Left forelimb (tissue), 1 donor: Measurements from ENCODE around the gene HAUS6.
A peak's percentile ranks its signal among the peaks of the same experiment; 100 is the strongest.
"Not testable (repeated sequence)": the region's sequence is repeated elsewhere in the genome, so short reads cannot be mapped to it uniquely, and the experiment has no call there.

Experiments
- DNase-seq: peaks from one replicate; pipeline ENCODE4 v3.0.0-alpha.2; 2018; ENCODE audit warnings: low spot score

HAUS6 gene

DNA sequence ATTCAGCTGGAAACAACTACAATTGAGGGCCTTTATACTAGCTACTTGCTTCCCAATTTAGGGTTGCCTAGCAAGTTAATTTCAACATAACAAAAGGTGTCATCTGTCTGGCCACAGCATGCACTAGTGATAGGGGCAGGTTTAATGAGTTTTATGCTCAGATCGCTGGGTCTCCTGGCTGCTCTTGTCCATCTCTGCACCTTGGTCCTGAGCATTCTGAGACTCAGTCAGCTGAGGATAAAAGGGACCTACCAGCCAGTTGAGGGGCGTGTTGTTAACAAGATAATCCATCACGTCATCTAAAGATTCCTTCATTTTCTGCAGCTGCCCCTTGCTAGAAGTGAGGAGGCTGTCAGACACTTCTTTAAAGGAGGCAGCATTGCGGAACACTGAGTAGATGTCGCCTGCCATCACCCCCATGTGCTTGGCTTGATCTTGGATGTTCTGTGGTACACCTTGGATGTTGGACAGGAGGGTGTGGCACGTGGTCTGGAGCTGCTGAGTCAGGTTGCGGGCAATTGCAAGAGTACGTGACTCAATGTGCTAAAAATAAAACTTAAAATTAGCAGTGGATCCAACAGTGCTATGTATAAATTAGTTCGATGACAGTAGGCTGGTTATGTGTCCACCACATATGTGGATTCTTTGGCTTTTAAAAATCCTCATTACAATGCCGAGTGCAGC, 13.5 kb upstream of the HAUS6 start:
- no peak for DNase-seq

DNA sequence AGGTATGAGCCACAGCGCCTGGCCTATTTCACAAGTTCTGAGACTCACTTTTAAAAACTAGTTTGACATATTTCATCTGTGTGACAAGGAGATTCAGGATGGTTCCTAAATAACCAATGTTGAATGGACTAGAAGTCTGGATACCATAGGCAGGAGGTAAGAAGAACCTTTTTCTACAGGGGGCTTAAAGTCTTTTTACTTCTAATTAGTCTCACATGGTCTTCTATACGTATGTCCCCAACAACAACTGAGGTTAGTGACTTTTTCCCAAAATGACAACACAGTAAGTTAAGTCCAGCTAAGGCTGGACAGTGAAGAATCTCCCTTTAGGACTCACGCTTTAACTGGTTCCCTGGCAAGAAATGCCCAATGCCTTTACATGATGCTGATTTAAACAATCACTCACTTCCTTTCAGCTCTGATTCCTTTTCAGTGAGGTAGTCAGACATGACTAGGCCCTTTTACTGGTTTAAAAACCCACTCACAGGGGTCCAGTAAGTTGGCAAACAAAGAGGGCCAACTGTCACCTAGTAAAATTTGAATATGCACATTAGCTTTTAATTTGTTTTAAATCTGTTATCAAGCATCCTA, 12.1 kb upstream of the HAUS6 start:
- DNase-seq: no peak

- no peak for DNase-seq
Measured at GRCh38 chr9:19113964-19114679, 11.4 kb upstream of the HAUS6 start.

DNA sequence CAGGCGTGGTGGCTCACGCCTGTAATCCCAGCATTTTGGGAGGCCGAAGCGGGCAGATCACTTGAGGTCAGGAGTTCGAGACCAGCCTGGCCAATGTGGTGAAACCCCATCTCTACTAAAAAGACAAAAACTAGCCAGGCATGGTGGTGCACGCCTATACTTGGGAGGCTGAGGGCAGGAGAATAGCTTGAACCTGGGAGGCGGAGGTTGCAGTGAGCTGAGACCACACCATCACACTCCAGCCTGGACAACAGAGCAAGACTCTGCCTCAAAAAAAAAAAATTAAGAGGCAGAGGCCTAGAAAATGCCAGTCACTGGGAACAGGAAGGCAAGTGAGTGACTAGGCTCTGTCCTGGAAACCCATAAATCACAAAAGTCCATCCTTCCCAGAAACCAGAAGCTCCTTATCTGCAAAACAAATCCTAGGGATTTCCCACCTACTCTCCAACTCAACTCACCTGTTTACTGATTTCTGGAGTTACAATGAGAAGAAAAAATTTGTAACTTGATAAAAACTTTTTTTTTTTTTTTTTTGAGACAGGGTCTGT, 10.4 kb upstream of the HAUS6 start:
- DNase-seq: not testable (repeated sequence)

GRCh38 chr9:19108038-19108437, 5.3 kb upstream of the HAUS6 start:
- DNase-seq: no peak

GRCh38 chr9:19104515-19105282, 2.0 kb upstream of the HAUS6 start:
- no peak for DNase-seq

- no peak for DNase-seq
Measured at GRCh38 chr9:19102181-19102630, 498 bp downstream of the HAUS6 start.

GRCh38 chr9:19101203-19101602, 1.5 kb downstream of the HAUS6 start:
- DNase-seq: no peak

- DNase-seq: not testable (repeated sequence)
Measured at GRCh38 chr9:19097431-19097830, 5.3 kb downstream of the HAUS6 start.

DNA sequence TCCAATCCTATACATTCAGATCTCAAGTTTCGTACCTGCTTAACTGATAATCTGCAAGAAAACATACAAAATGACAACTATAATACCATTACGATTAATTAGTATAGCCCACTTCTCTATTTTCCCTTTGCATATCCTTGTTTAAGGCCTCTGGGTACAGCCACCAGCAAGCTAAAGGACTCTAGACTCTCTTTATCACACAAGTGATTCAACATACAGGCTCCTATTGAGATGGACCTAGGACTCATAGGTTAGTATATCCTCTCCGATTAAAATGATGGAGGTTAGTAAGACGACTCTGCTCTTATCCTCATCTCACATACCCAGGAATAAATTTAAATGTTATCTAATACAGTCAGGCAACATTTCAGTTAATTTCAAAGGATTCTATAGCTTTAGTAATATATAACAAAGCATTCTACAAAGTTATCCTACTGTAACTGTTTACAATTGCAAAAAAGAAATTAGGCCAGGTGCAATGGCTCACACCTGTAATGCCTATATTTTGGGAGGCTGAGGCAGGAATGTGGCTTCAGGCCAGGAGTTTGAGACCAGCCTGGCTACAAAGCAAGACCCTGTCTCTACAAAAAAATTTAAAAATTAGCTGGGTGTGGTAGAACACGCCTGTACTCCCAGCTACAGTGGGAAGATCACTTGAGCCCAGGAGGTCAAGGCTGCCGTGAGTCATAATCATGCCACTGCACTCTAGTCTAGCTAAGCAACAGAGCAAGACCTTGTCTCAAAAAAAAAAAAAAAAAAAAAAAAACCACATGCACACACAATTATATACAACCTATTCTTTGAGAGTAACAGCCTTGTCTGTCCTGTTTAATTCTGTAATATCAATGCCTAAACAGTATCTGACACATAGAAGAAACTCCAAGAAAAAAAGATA, 15.4 kb downstream of the HAUS6 start:
- DNase-seq: no peak

DNA sequence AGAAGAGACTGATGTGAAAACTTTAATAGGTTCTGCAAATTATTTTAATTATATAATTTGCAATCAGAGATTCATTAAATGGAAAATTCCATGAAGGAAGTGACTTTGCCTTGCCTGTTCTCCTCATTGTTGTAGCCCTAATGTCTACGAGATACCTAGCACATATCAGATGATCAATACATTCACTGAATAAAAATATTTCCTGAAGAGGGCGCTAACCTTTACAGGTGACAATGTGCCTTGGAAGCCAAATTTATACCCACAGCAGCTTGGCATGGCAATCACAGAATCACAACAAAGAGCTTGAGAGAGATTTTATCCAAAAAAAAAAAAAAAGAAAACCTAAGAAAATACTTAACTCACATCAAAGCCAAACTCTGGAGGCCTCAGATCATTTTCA, 17.4 kb downstream of the HAUS6 start:
- no peak for DNase-seq

DNA sequence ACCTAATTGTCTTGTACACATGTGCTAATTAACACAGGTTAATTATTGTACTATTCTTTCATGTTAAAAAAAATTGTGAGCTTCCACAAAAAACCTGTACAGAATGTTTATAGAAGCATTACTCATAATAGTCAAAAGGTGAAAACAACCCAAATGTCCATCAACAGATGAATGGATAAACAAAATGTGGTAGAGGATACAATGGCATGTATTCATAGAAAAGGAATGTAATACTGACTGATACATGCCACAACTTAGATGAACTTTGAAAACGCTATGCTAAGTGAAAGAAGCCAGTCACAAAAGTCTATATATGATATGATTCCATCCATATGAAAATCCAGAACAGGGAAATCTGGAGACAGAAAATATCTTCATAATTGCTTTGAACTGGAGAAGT, 27.9 kb downstream of the HAUS6 start:
- DNase-seq: no peak

DNA sequence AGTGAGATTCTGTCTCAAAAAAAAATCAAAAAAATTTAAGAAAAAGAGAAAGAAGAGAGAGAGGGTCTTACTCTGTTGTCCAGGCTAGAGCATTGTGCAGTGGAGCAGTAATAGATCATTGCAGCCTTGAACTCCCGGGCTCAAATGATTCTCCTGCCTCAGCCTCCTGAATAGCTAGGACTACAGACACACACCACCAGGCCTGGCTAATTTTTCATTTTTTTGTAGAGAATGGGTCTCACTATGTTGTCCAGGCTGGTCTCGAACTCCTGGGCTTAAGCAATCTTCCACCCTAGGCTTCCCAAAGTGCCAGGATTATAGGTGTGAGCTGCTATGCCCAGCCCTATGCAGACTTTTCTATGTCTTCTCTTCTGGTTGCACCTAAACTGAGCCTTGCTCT, 28.5 kb downstream of the HAUS6 start:
- no peak for DNase-seq

GRCh38 chr9:19057033-19057432, 45.7 kb downstream of the HAUS6 start:
- DNase-seq: no peak

- no peak for DNase-seq
Measured at GRCh38 chr9:19050637-19051591, 51.8 kb downstream of the HAUS6 start.

- DNase-seq: peak; percentile 71
Measured at GRCh38 chr9:19049917-19050636, 52.6 kb downstream of the HAUS6 start.

DNA sequence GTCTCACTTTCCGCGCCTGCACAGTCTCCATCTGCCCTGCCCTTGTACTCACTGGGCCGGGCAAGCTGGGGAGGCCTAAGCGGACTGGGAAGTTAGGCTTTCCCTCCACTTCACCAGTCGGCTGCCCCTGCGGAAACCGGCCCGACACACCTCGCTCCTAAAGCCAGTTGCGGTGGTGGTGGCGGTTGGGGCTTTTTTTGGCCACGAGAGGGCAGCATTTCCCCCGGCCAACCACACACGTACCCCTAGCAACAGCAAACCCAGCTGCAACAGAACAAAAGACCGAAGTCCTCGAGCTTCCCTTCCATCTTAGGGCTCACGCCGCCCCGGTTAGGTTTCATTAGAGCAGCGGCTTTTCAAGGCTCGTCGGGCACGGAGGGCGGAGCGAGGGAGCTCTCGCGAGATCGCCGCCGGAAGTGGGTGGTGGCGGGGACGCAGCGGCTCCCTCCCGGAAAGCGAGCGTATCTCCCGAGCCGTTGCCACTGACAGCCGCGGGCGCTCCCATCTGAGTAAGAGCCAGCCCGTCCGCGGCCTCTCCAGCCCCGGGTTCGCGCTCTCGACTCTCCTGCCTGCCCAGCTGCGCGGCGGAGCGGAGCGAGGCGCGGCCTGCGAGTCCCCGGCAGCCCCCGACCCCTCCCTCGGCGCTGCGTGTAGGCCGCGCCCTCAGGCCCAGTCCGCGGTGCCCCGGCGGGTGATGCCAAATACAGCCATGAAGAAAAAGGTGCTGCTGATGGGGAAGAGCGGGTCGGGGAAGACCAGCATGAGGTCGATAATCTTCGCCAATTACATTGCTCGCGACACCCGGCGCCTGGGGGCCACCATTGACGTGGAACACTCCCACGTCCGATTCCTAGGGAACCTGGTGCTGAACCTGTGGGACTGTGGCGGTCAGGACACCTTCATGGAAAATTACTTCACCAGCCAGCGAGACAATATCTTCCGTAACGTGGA, 53.5 kb downstream of the HAUS6 start, which contains the start of gene RRAGA:
TSS of gene RRAGA (plus strand) at position 462 of the 951 bp plus-strand sequence. CDS start at position 695, 233 bp downstream.
- DNase-seq: peak; percentile 98

DNA sequence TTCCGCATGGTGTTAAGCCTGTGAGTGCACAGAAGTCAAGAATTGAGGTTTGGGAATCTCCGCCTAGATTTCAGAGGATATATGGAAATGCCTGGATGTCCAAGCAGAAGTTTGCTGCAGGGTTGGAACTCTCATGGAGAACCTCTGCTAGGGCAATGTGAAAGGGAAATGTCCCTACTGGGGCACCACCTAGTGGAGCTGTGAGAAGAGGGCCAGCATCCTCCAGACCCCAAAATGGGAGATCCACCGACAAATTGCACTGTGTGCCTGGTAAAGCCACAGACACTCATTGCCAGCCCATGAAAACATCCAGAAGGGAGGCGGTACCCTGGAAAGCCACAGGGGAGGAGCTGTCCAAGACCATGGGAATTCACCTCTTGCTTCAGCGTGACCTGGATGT, 66.1 kb downstream of the HAUS6 start:
- no peak for DNase-seq
